ENCODE measurements around the gene KCP.

- TF ChIP-seq POLR2AphosphoS5 (IDR thresholded peaks at IDR 0.05; ENCODE audit: low read depth, low read length), result no peak
- TF ChIP-seq CTCF (IDR thresholded peaks at IDR 0.05 in 2 of 3, conservative IDR thresholded peaks at IDR 0.05 in 1 of 3; ENCODE audit: borderline replicate concordance in 1 of 3, insufficient read depth in 1 of 3, low read depth in 2 of 3, low read length in 2 of 3), result peak in 2 of 3 experiments; percentile 83 to 97; a peak in 4 of 6 replicates
- no peak for TF ChIP-seq EZH2phosphoT487 (IDR thresholded peaks at IDR 0.05; ENCODE audit: borderline replicate concordance)
- no peak for TF ChIP-seq RAD21 (IDR thresholded peaks at IDR 0.05; ENCODE audit: low read depth)
- TF ChIP-seq ATF3 (IDR thresholded peaks at IDR 0.05), result no peak
- no peak for TF ChIP-seq EGR1 (IDR thresholded peaks at IDR 0.05; ENCODE audit: low read depth)
- TF ChIP-seq EZH2 (IDR thresholded peaks at IDR 0.05), result no peak
- TF ChIP-seq, protein P1, sequence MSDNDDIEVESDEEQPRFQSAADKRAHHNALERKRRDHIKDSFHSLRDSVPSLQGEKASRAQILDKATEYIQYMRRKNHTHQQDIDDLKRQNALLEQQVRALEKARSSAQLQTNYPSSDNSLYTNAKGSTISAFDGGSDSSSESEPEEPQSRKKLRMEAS (IDR thresholded peaks at IDR 0.05), result no peak
- no peak for TF ChIP-seq SIN3A (IDR thresholded peaks at IDR 0.05; ENCODE audit: low read depth)
- no peak for TF ChIP-seq POLR2A (IDR thresholded peaks at IDR 0.05; ENCODE audit: borderline replicate concordance, extremely low read depth, insufficient read depth, insufficient read length)
Observed at GRCh38 chr7:128883622-128884448, 26.7 kb downstream of the KCP start.

All from HCT116 (cell line).